SU-DHL-6 (cell line): Measurements from ENCODE around the gene FSTL4.

Source experiments
- H2AFZ ChIP-seq: fragments of 200-600 bp; sonication (generic); 2 replicates; pipeline ENCODE4 v1.6.1; 2014; ENCODE audit warnings: low read depth, mild to moderate bottlenecking, moderate library complexity, mixed read lengths, antibody characterized with exemption, low read length; ENCODE audit not compliant: severe bottlenecking
- H3F3A ChIP-seq: fragments of 200-600 bp; shearing (Covaris generic); 2 replicates; pipeline ENCODE4 v1.6.0; 2016; ENCODE audit warnings: antibody characterized with exemption, mild to moderate bottlenecking; ENCODE audit not compliant: insufficient read depth
- H3K27ac ChIP-seq: fragments of 200-600 bp; sonication (generic); 2 replicates; pipeline ENCODE4 v1.5.1; 2016; ENCODE audit warnings: low read depth, mild to moderate bottlenecking, low read length, moderate library complexity, mixed read lengths
- H3K27me3 ChIP-seq: fragments of 200-600 bp; sonication (generic), shearing (Covaris generic); 2 replicates; pipeline ENCODE4 v1.6.0; 2014; ENCODE audit warnings: mild to moderate bottlenecking, low read length
- H3K36me3 ChIP-seq: fragments of 200-600 bp; sonication (generic); 2 replicates; pipeline ENCODE4 v1.6.1; 2014; ENCODE audit warnings: mild to moderate bottlenecking, low read length, mixed read lengths
- H3K4me2 ChIP-seq: fragments of 300-600, 200-600 bp; shearing (Covaris generic), sonication (generic); 2 replicates; pipeline ENCODE4 v1.6.0; 2014; ENCODE audit warnings: low read length, low read depth, mild to moderate bottlenecking; ENCODE audit not compliant: poor library complexity, severe bottlenecking
- H3K4me3 ChIP-seq: fragments of 200-600 bp; sonication (generic); 2 replicates; pipeline ENCODE4 v1.5.1; 2014; ENCODE audit warnings: antibody characterized with exemption, low read length, mild to moderate bottlenecking, mixed read lengths; ENCODE audit not compliant: insufficient read depth, poor library complexity, severe bottlenecking
- H3K79me2 ChIP-seq: fragments of 200-600 bp; sonication (generic); 2 replicates; pipeline ENCODE4 v1.6.1; 2014; ENCODE audit warnings: mild to moderate bottlenecking, low read length, moderate library complexity; ENCODE audit not compliant: insufficient read depth
- H3K9ac ChIP-seq: fragments of 200-600 bp; sonication (generic); 2 replicates; pipeline ENCODE4 v1.7.0; 2014; ENCODE audit warnings: mild to moderate bottlenecking, low read length
- H3K9me2 ChIP-seq: fragments of 200-600 bp; sonication (generic); replicated peaks from 2 replicates; pipeline ENCODE4 v1.6.1; 2014; ENCODE audit warnings: low read length; ENCODE audit not compliant: insufficient read depth
- H3K9me3 ChIP-seq: fragments of 200-600 bp; sonication (generic); 2 replicates; pipeline ENCODE4 v1.6.1; 2014; ENCODE audit warnings: low read length, mixed read lengths; ENCODE audit not compliant: insufficient read depth
- H4K20me1 ChIP-seq: fragments of 200-600 bp; sonication (generic); 2 replicates; pipeline ENCODE4 v1.6.1; 2014; ENCODE audit warnings: low read depth, mild to moderate bottlenecking, antibody characterized with exemption, low read length, moderate library complexity, mixed read lengths
- CTCF ChIP-seq: fragments of 200-600 bp; sonication (generic); IDR thresholded peaks from one replicate; pipeline ENCODE4 v1.5.1; 2017; ENCODE audit warnings: antibody characterized with exemption, mild to moderate bottlenecking, low read length, moderate library complexity; ENCODE audit not compliant: insufficient read depth, poor library complexity, severe bottlenecking
- EZH2phosphoT487 ChIP-seq: fragments of 200-600 bp; sonication (generic), shearing (Covaris generic); conservative IDR thresholded peaks from 2 replicates; pipeline ENCODE4 v1.6.1; 2018; ENCODE audit warnings: mild to moderate bottlenecking, antibody characterized with exemption, low read length, moderate library complexity, mixed read lengths

Gene FSTL4

DNA sequence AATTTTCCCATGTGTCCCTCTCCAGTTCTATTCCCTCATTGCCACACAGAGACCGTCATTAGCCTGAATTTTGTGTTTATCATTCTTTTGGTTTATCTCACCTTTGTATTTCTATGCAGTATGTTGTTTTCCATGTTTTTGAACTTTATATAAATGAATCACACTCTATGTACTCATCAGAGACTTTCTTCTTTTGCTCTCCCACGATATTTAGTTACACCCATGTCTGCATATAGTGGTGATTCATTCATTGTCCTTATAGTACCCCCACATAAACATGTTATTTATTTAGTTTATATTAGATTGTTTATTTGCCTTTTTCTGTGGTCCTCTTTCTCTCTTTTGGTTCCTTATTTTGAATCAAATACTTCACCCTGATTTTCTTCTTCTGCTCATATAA, 199.7 kb downstream of the FSTL4 start:
- Histone ChIP-seq H3K9ac (no peak overlapping the region), H3K4me2 (no peak overlapping the region), H2AFZ (no peak overlapping the region), H3K9me3 (no peaks in the 10 kb centered on the region), H3F3A (no peaks in the 10 kb centered on the region), H3K79me2 (no peaks in the 10 kb centered on the region), H3K9me2 (no peaks in the 10 kb centered on the region), H3K36me3 (no peaks in the 10 kb centered on the region), H3K27ac (no peak overlapping the region), H4K20me1 (no peaks in the 10 kb centered on the region), H3K4me3 (no peak overlapping the region), H3K27me3 (no peaks in the 10 kb centered on the region)
- TF ChIP-seq EZH2phosphoT487: no peak
- TF ChIP-seq CTCF: no peak

DNA sequence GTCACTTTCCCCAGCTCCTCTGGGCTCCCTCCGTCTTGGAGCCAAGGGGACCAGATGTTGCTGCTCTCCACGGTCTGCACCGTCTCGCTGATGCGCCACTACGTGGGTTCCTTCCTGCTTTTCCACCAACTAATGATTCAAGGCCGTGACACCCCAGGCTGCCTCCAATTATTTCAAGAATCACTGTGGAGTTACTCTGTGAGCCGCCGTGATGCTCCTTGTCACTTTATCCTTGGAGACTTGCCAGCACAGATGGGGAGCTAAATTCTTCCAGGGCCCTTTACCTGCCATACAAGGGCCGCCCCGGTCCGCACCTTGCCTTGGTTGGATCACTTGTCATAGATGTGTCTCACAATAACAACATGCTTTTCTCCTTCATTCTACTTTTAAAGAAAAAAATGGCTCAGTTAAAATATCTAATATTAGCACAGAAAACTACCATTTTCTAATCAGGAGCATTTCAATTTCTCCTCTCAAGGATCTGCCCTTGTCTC, 202.0 kb downstream of the FSTL4 start:
- no peaks in the 10 kb centered on the region for H3F3A ChIP-seq
- TF ChIP-seq EZH2phosphoT487: no peak
- no peak for TF ChIP-seq CTCF
- no peaks in the 10 kb centered on the region for H3K79me2 ChIP-seq
- no peak overlapping the region for H3K4me3 ChIP-seq
- no peaks in the 10 kb centered on the region for H3K9me3 ChIP-seq
- H3K27ac ChIP-seq: no peak overlapping the region
- H2AFZ ChIP-seq: no peak overlapping the region
- no peaks in the 10 kb centered on the region for H4K20me1 ChIP-seq
- H3K9me2 ChIP-seq: no peaks in the 10 kb centered on the region
- H3K9ac ChIP-seq: no peak overlapping the region
- no peaks in the 10 kb centered on the region for H3K36me3 ChIP-seq
- no peak overlapping the region for H3K4me2 ChIP-seq
- no peaks in the 10 kb centered on the region for H3K27me3 ChIP-seq

DNA sequence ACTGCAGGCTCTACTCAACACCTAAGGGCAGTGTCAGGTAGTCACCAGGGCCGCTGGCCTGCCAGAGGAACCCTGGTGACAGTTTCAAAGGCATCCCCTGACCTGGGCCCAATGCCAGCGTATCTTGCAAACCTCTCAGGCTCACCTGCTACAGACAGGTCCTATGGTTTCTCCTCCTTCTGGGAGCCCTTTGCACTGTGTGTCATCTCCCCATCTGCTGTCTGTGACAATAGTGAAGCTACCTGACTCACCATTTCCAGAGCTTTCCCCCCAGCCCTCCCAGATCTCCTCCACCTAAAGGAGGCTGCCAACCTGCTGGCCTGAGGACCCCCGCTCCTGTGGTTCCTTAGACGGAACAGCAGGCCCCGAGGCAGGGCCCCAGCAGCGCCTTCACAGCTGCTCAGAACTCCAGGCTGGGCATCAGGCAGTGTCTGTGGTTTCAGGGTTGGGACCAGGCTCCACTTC, 203.1 kb downstream of the FSTL4 start:
- no peaks in the 10 kb centered on the region for H3K9me3 ChIP-seq
- H2AFZ ChIP-seq: no peak overlapping the region
- no peak overlapping the region for H3K9ac ChIP-seq
- no peak overlapping the region for H3K4me2 ChIP-seq
- no peaks in the 10 kb centered on the region for H3K36me3 ChIP-seq
- H3F3A ChIP-seq: no peaks in the 10 kb centered on the region
- no peak overlapping the region for H3K27ac ChIP-seq
- no peak overlapping the region for H3K4me3 ChIP-seq
- H3K79me2 ChIP-seq: no peaks in the 10 kb centered on the region
- TF ChIP-seq EZH2phosphoT487 (no peak), CTCF (no peak)
- H3K27me3 ChIP-seq: no peaks in the 10 kb centered on the region
- H4K20me1 ChIP-seq: no peaks in the 10 kb centered on the region
- H3K9me2 ChIP-seq: no peaks in the 10 kb centered on the region
